Astrocyte of the cerebellum (primary cell): Measurements from ENCODE around the gene AMPD1.

ENCODE experiments used
- DNase-seq: peaks from one replicate; pipeline ENCODE4 v3.0.0-alpha.2; 2011; ENCODE audit warnings: low read depth
- H3K4me3 ChIP-seq: 2 replicates; pipeline ENCODE4 v1.5.1; 2011; ENCODE audit warnings: mild to moderate bottlenecking, low read depth, low read length, moderate library complexity
- CTCF ChIP-seq: IDR thresholded peaks from 2 replicates; pipeline ENCODE4 v1.5.1; 2012; ENCODE audit warnings: low read length, low read depth, moderate library complexity, mild to moderate bottlenecking; ENCODE audit errors: missing control alignments
- in situ Hi-C: cut with HindIII; loops from 2 replicates; pipeline ENCODE4 v1.10.0; 2017; ENCODE audit warnings: low sequenced_read_pairs

The AMPD1 gene

GRCh38 chr1:114691061-114691460 is 4.3 kb downstream of the AMPD1 start:
- DNase-seq, result no peak
- no peak for TF ChIP-seq CTCF
- no peak overlapping the region for H3K4me3 ChIP-seq
- in situ Hi-C loops, result no loop called here

- no peak for TF ChIP-seq CTCF
- H3K4me3 ChIP-seq, result no peak overlapping the region
- no peak for DNase-seq
- in situ Hi-C loops, result no loop called here
Measured at GRCh38 chr1:114690148-114690547, 5.2 kb downstream of the AMPD1 start.

GRCh38 chr1:114688526-114688925 is 6.8 kb downstream of the AMPD1 start:
- DNase-seq, result no peak
- no peak for TF ChIP-seq CTCF
- in situ Hi-C loops, result no loop called here
- no peak overlapping the region for H3K4me3 ChIP-seq

GRCh38 chr1:114685851-114686250 is 9.5 kb downstream of the AMPD1 start:
- no peak for DNase-seq
- no peak overlapping the region for H3K4me3 ChIP-seq
- TF ChIP-seq CTCF, result no peak
- in situ Hi-C loops, result no loop called here

- H3K4me3 ChIP-seq, result no peak overlapping the region
- DNase-seq, result no peak
- no peak for TF ChIP-seq CTCF
- in situ Hi-C loops, result no loop called here
Measured at GRCh38 chr1:114677691-114678090, 17.7 kb downstream of the AMPD1 start.

- no peak for TF ChIP-seq CTCF
- no peak for DNase-seq
Measured at GRCh38 chr1:114676115-114676514, 19.2 kb downstream of the AMPD1 start.

GRCh38 chr1:114671939-114672275 is 23.4 kb downstream of the AMPD1 start:
- H3K4me3 ChIP-seq, result no peak overlapping the region
- DNase-seq, result no peak
- TF ChIP-seq CTCF, result no peak
- in situ Hi-C loops, result no loop called here

More at GRCh38 chr1:114676115-114676514, 19.2 kb downstream of the AMPD1 start:
- in situ Hi-C loops, result no loop called here
- no peak overlapping the region for H3K4me3 ChIP-seq
